Stimulated activated CD8-positive, alpha-beta memory T cell treated with anti-CD3 and anti-CD28 coated beads, Interleukin-7, amount 100 ng/mL, for 4 hours (primary cell): ENCODE results near the gene WDR86.

ENCODE experiments used
- DNase-seq, 2 donors: peaks; one replicate each; pipeline ENCODE4 v3.0.0-alpha.2; 2020; ENCODE audit warnings: low read depth in 2 of 2

WDR86 gene

GRCh38 chr7:151379193-151379520 is 30.7 kb downstream of the WDR86 start:
- no peak for DNase-seq

- DNase-seq = no peak
These were observed 31.2 kb downstream of the WDR86 start for GRCh38 chr7:151378496-151379192.

DNA sequence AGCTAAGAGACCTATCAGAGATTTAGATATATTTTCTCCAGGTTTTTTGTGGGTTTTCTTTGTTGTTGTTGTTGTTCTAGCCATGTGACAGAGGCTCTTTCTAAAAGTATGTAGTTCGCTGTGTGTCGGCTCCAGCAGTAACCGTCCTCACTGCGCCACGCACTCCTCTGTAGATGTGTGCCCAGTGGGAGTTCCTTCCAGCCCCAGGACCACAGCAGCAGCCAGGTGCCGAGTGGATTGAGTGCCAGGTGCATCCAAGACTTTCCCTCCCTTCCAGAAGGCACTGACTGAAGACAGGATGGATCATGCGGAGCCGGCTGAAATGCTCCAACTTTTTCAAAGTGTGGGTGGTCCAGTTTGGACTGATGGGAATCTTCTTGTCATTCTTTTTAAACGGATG is 31.8 kb downstream of the WDR86 start:
- no peak for DNase-seq

GRCh38 chr7:151377406-151377805 is 32.4 kb downstream of the WDR86 start:
- no peak for DNase-seq

- no peak for DNase-seq
These were observed 33.5 kb downstream of the WDR86 start for GRCh38 chr7:151376218-151376902.

DNA sequence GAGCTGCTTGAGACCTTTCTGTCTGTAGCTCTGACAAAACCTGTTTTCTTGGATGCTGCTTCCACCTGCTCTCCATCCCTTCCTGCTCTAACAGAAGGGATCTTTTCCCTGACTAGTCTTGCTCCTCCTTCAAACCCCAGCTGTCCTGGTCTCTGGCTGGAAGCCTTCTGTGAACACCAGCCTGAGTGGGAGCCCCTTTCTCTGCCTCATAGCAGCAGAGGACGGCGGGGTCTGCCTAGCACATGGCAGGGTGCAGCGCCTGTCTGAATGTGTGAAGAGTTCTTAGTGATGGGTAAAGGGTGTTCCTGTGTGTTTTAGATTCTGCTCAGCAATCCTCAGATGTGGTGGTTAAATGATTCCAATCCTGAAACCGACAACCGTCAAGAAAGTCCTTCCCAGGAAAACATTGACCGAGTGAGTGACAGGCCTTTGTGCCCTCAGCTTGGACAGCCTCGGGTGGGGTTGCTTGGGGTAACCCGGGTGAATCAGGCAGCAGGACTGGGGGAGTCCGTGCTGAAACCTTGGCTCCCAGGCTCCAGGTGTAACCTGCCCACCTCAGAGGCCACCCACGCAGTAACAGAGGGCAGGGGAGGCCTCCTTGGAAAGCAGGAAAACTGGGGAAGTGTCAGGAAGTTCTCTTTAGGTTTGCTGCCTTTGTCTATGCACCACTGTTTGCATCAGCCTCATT is 34.2 kb downstream of the WDR86 start:
- no peak for DNase-seq

DNA sequence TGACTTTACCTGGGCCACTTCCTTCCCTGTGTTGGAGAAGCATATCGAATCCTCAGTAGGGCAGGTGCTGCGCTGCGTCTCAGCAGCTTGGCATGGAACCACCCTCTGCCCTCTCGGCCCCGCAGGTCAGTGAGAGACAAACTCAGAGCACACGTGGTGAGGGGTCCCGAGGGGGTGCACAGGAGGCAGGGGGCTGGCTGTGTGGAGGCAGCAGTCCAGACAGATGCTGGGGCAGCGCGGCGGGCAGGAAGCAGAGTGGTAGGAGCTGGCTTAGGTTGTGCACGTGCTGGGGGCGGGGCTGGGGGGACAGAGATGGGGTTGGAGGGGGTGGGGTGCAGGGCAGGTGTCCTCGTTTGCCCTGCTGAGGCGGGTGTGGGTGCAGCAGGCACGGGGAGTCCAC is 35.1 kb downstream of the WDR86 start:
- DNase-seq = no peak

DNA sequence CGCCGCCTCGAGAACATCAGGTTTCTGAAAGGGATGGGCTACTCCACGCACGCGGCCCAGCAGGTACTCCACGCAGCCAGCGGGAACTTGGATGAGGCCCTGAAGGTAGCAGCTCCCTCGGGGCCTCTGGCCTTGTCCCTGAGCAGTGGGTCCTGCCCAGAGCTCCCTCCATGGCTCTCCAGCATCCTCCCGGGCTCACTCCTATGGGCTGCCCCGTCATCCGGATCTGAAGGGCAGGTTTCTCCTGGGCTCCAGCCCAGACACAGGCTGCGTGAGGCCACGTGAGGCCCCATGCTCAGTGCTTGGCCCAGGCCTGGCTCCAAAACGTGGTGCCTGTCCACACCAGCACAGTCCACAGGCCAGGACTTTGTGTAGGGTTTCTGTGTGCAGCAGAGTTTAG is 35.7 kb downstream of the WDR86 start:
- DNase-seq = no peak

GRCh38 chr7:151373599-151373998 is 36.2 kb downstream of the WDR86 start:
- DNase-seq = no peak

GRCh38 chr7:151372612-151373265 is 37.1 kb downstream of the WDR86 start:
- DNase-seq = no peak

- DNase-seq = no peak
These were observed 38.6 kb downstream of the WDR86 start for GRCh38 chr7:151371266-151371665.

DNA sequence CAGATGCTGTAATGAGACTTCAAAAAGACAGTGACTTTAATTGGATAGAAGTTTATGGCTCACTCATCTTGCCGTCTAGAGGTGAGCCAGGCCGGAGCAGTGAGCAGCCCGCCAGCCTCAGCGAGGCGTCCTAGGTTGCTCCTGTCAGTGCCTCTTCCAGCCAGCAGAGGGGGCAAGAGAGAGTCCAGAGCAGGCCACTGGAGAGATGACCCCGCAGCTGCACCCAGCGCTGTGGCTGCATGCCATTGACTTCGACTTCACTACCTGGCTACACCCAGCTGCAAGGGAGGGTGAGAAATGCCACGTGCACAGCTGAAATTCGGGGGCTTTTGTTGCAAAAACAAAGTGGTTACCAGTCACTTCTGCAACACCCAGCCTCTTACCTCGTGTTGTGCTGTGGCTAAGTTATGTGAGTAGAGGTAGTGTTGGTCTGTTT is 41.7 kb downstream of the WDR86 start:
- peak; percentile 51 to 55 for DNase-seq

DNA sequence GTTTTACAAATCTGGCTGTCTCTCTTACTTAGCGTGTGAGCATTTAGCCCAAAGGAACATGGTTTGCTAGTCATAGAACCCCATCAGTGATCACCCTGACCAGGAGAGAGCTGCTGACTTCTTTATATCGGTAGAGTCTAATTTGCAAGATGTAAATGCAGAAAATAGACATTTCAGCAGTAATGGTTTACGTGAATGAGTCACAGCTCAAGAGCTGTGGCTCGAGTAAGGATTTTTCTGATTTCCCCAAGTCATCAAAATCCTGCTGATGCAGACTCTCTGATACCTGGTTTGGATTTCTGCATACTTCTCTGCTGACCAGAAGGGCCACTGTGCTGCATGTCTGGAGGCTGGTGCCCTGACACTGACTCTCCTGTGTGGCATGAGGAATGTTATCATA is 42.6 kb downstream of the WDR86 start:
- DNase-seq = no peak

DNA sequence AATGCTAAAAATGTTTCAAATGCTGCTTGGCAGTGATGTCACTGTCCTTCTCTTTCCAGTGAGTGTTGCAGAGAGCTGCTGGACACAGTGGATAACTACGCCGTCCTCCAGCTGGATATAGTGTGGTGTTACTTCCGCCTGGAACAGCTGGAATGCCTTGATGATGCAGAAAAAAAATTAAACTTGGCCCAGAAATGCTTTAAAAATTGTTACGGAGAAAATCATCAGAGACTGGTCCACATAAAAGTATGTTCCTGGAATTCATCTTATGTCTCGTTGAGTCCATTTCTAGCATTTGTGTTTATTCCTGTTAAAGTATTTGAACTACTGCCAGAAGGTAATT is 43.0 kb downstream of the WDR86 start:
- DNase-seq = no peak

GRCh38 chr7:151366166-151366879 is 43.5 kb downstream of the WDR86 start:
- no peak for DNase-seq

- no peak for DNase-seq
These were observed 46.7 kb downstream of the WDR86 start for GRCh38 chr7:151363182-151363581.

GRCh38 chr7:151361193-151361959 is 48.5 kb downstream of the WDR86 start:
- DNase-seq = no peak

DNA sequence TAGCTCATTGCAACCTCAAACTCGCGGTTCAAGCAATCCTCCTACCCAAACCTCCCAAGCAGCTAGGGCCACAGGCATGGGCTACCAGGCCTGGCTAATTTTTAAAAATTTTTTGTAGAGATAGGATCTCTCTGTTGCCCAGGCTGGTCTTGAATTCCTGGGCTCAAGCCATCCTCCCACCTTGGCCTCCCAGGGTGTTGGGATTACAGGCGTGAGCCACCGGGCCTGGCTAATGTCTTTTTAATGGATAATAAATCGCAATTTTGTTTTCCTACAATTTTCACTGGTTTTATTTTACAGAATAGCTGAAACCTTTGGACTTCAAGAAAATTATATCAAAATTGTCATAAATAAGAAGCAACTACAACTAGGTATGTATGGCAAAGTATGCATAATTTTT is 57.3 kb downstream of the WDR86 start:
- no peak for DNase-seq

- DNase-seq = peak; percentile 24 to 43
These were observed 57.9 kb downstream of the WDR86 start for GRCh38 chr7:151351967-151352366.

GRCh38 chr7:151351027-151351426 is 58.8 kb downstream of the WDR86 start:
- DNase-seq = no peak

DNA sequence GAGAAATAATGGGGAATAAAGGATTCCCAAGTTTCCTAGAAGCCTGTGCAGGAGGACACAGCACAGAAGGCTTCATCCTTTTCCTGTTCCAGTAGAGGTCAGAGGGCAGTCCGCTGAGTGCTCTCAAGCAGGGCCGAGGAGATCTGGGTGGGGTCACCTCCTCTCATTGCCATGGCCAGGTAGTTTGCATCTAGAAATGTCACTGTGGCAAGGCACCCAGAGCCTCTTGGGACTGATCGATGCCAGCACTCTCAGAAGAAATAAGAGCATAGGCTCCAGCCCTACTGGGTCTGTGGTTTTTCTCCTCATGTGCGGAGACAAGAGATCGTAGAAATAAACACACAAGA is 60.4 kb downstream of the WDR86 start:
- no peak for DNase-seq
